H1 (cell line): ENCODE results near the gene LFNG. TPM values are rescaled to one million over a fixed set of nuclear protein-coding genes. Genes with fewer than 3 reads are reported as not detected.

Source experiments
- CTCF ChIA-PET: fragments of 300-600 bp; sonication (Branson Sonifier 250); formaldehyde crosslinking; loops from one replicate; lab custom pipeline; 2021; ENCODE audit not compliant: partially characterized antibody; lab: Charles Lee
- POLR2A ChIA-PET: fragments of 300-600 bp; sonication (Branson Sonifier 250); formaldehyde crosslinking; loops from one replicate; lab custom pipeline; 2021; ENCODE audit warnings: inconsistent platforms; ENCODE audit not compliant: partially characterized antibody; lab: Charles Lee
- DNase-seq, 2 experiments: peaks; one replicate each; pipeline versions ENCODE4 v3.0.0 to v3.0.0-alpha.2; 2010 to 2022; ENCODE audit warnings: low spot score in 2 of 2, low read depth in 1 of 2, mixed read lengths in 1 of 2
- FAIRE-seq: peaks from 2 replicates; lab custom pipeline; 2011; peaks lifted over from hg19 to GRCh38; lab: Jason Lieb, UNC
- H2AFZ ChIP-seq: 2 replicates; pipeline ENCODE4 v1.8.1; 2012; ENCODE audit warnings: low read length, inconsistent platforms
- H2AK5ac ChIP-seq: 2 replicates; pipeline ENCODE4 v1.6.1; 2013; ENCODE audit warnings: low read depth, low read length
- H2BK120ac ChIP-seq: replicated peaks from 2 replicates; pipeline ENCODE3; 2013; ENCODE audit warnings: low read depth, low read length, inconsistent platforms
- H2BK12ac ChIP-seq: 2 replicates; pipeline ENCODE4 v1.6.1; 2013; ENCODE audit warnings: low read depth, low read length
- H2BK15ac ChIP-seq: 2 replicates; pipeline ENCODE4 v1.6.1; 2013; ENCODE audit warnings: low read length
- H2BK20ac ChIP-seq: 2 replicates; pipeline ENCODE4 v1.6.1; 2013; ENCODE audit warnings: low read length
- H2BK5ac ChIP-seq: 2 replicates; pipeline ENCODE4 v1.6.1; 2013; ENCODE audit warnings: low read depth, low read length
- H3K14ac ChIP-seq: 2 replicates; pipeline ENCODE4 v1.6.1; 2013; ENCODE audit warnings: inconsistent platforms; ENCODE audit not compliant: insufficient read length
- H3K18ac ChIP-seq: 2 replicates; pipeline ENCODE4 v1.6.1; 2013; ENCODE audit warnings: low read length; ENCODE audit errors: extremely low read depth
- H3K23ac ChIP-seq: 2 replicates; pipeline ENCODE4 v1.6.1; 2013; ENCODE audit warnings: inconsistent platforms; ENCODE audit not compliant: insufficient read length
- H3K23me2 ChIP-seq: 2 replicates; pipeline ENCODE4 v1.6.1; 2013; ENCODE audit warnings: low read depth, low read length
- H3K27ac ChIP-seq: 2 replicates; pipeline ENCODE4 v1.6.1; 2011; ENCODE audit warnings: low read depth, low read length, inconsistent platforms
- H3K27me3 ChIP-seq, 4 experiments: replicated peaks in 1 of 4; 1 replicate in 1 of 4; 2 replicates in 3 of 4; pipeline versions ENCODE4 v1.6.1 to v1.8.1; 2011 to 2013; ENCODE audit warnings: low read length in 3 of 4, mild to moderate bottlenecking in 3 of 4, inconsistent platforms in 2 of 4, mixed read lengths in 2 of 4, moderate library complexity in 1 of 4; ENCODE audit not compliant: control insufficient read depth in 3 of 4, insufficient read depth in 3 of 4; ENCODE audit errors: extremely low read depth in 1 of 4
- H3K36me3 ChIP-seq, 4 experiments: 2 replicates each; pipeline versions ENCODE4 v1.6.1 to v1.8.1; 2011 to 2013; ENCODE audit warnings: mild to moderate bottlenecking in 4 of 4, low read length in 3 of 4, moderate library complexity in 2 of 4, control low read depth in 1 of 4, inconsistent platforms in 1 of 4; ENCODE audit not compliant: insufficient read depth in 4 of 4, control insufficient read depth in 2 of 4
- H3K4ac ChIP-seq: replicated peaks from 2 replicates; pipeline ENCODE3; 2013; ENCODE audit warnings: low read length, low read depth, mixed read lengths, inconsistent platforms; ENCODE audit not compliant: insufficient read length
- H3K4me1 ChIP-seq, 4 experiments: replicated peaks in 1 of 4; 1 replicate in 1 of 4; 2 replicates in 3 of 4; pipeline versions ENCODE4 v1.6.1 to v1.8.1; 2011 to 2013; ENCODE audit warnings: low read length in 3 of 4, inconsistent platforms in 2 of 4, mixed read lengths in 1 of 4; ENCODE audit not compliant: insufficient read depth in 4 of 4, control insufficient read depth in 3 of 4
- H3K4me2 ChIP-seq, 2 experiments: 2 replicates each; pipeline versions ENCODE4 v1.6.1 to v1.8.1; 2011 to 2013; ENCODE audit warnings: low read depth in 2 of 2, low read length in 2 of 2, control low read depth in 1 of 2, inconsistent platforms in 1 of 2, mild to moderate bottlenecking in 1 of 2; ENCODE audit not compliant: insufficient read depth in 1 of 2
- H3K4me3 ChIP-seq, 4 experiments: fragments of 200-600, 300-600 bp in 1 of 4; sonication (generic), shearing (Covaris generic), sonication (Bioruptor Twin) in 1 of 4; 2 replicates each; pipeline versions ENCODE4 v1.5.1 to v1.8.1; 2011 to 2016; ENCODE audit warnings: low read length in 4 of 4, low read depth in 3 of 4, control low read depth in 2 of 4, inconsistent platforms in 2 of 4, mild to moderate bottlenecking in 2 of 4, mixed read lengths in 1 of 4, moderate library complexity in 1 of 4; ENCODE audit not compliant: insufficient read depth in 2 of 4; ENCODE audit errors: extremely low read depth in 1 of 4
- H3K56ac ChIP-seq: replicated peaks from 2 replicates; pipeline ENCODE3; 2013; ENCODE audit warnings: low read depth, mild to moderate bottlenecking, mixed read lengths, low read length, inconsistent platforms; ENCODE audit not compliant: insufficient read length
- H3K79me1 ChIP-seq: 2 replicates; pipeline ENCODE4 v1.6.1; 2013; ENCODE audit warnings: low read depth, low read length, control low read depth
- H3K79me2 ChIP-seq, 2 experiments: 2 replicates each; pipeline versions ENCODE4 v1.6.1 to v1.8.1; 2012 to 2013; ENCODE audit warnings: low read length in 2 of 2, mild to moderate bottlenecking in 2 of 2, inconsistent platforms in 1 of 2; ENCODE audit not compliant: insufficient read depth in 2 of 2, control insufficient read depth in 1 of 2
- H3K9ac ChIP-seq, 4 experiments: replicated peaks in 1 of 4; 1 replicate in 1 of 4; 2 replicates in 3 of 4; pipeline versions ENCODE4 v1.6.1 to v1.8.1; 2011 to 2013; ENCODE audit warnings: low read depth in 3 of 4, low read length in 3 of 4, control low read depth in 2 of 4, mild to moderate bottlenecking in 2 of 4, moderate library complexity in 2 of 4, inconsistent platforms in 1 of 4; ENCODE audit errors: extremely low read depth in 1 of 4
- H3K9me3 ChIP-seq, 2 experiments: 2 replicates each; pipeline versions ENCODE4 v1.6.1 to v1.8.1; 2012 to 2013; ENCODE audit warnings: mild to moderate bottlenecking in 2 of 2, moderate library complexity in 2 of 2, control low read depth in 1 of 2, inconsistent platforms in 1 of 2, low read depth in 1 of 2, low read length in 1 of 2, mixed read lengths in 1 of 2; ENCODE audit not compliant: insufficient read depth in 2 of 2
- H4K20me1 ChIP-seq, 2 experiments: replicated peaks in 1 of 2; 2 replicates each; pipeline versions ENCODE3 to v1.8.1; 2011 to 2013; ENCODE audit warnings: inconsistent platforms in 2 of 2, low read length in 2 of 2, mild to moderate bottlenecking in 1 of 2; ENCODE audit not compliant: insufficient read depth in 2 of 2, control insufficient read depth in 1 of 2
- H4K5ac ChIP-seq: 2 replicates; pipeline ENCODE4 v1.6.1; 2013; ENCODE audit warnings: low read length, low read depth, mixed read lengths, inconsistent platforms; ENCODE audit not compliant: insufficient read length
- H4K8ac ChIP-seq: 2 replicates; pipeline ENCODE4 v1.8.0; 2013; ENCODE audit warnings: mild to moderate bottlenecking, moderate library complexity, low read length, inconsistent platforms; ENCODE audit not compliant: insufficient read depth; ENCODE audit errors: extremely low read depth
- H4K91ac ChIP-seq: replicated peaks from 2 replicates; pipeline ENCODE3; 2013; ENCODE audit warnings: low read length, mixed read lengths, inconsistent platforms; ENCODE audit not compliant: insufficient read length
- JUND ChIP-seq: IDR thresholded peaks from 2 replicates; pipeline ENCODE4 v1.6.1; 2011; ENCODE audit warnings: mild to moderate bottlenecking, improper control_type of control experiment, low read length
- KDM1A ChIP-seq: fragments of 200-600, 300-600 bp; sonication (generic); IDR thresholded peaks from 2 replicates; pipeline ENCODE4 v1.7.1; 2016; ENCODE audit warnings: mild to moderate bottlenecking, low read length, borderline replicate concordance
- WGBS, 2 experiments: shearing (Covaris generic) in 1 of 2; methylation state at CpG; one replicate each; pipeline versions ENCODE4 v1.1.6 to v1.1.7; 2013 to 2015; ENCODE audit warnings: low lambda C conversion rate in 2 of 2, mixed read lengths in 2 of 2, inconsistent platforms in 1 of 2, low coverage in 1 of 2, missing lambda C conversion rate in 1 of 2; ENCODE audit not compliant: insufficient replicate concordance in 2 of 2, insufficient coverage in 1 of 2, insufficient read length in 1 of 2; ENCODE audit errors: extremely low coverage in 1 of 2, missing lambda C conversion rate in 1 of 2; 5-methylcytosine and 5-hydroxymethylcytosine counted together
- polyA plus RNA-seq, 7 experiments: library from polyadenylated mRNA; depleted of rRNA in 3 of 7; stranded (reverse) in 5 of 7; unstranded in 2 of 7; fragments of >200 nt in 5 of 7; fragments of 200-250 nt in 2 of 7; gene quantifications; 1 replicate in 5 of 7; 2 replicates in 1 of 7; 4 replicates in 1 of 7; pipeline versions ENCODE4 v1.2.1 to v1.2.3, GENCODE V29; 2011 to 2013; ENCODE audit warnings: missing spikeins in 2 of 7, mixed read lengths in 2 of 7
- total RNA-seq: library from RNA; stranded (reverse); fragmentation: NEBNext Ultra II Directional; extraction: Animal tissue kit (Norgen Biotek cat#: 25700); gene quantifications from 2 replicates; pipeline ENCODE4 v1.2.1, GENCODE V29; 2021

Gene LFNG
- total and polyA plus RNA-seq, 2 of the 8 experiments (the other 6 are each of a cell fraction or from before 2014, with no cell fraction given): 31.6 to 35.6 TPM

DNA sequence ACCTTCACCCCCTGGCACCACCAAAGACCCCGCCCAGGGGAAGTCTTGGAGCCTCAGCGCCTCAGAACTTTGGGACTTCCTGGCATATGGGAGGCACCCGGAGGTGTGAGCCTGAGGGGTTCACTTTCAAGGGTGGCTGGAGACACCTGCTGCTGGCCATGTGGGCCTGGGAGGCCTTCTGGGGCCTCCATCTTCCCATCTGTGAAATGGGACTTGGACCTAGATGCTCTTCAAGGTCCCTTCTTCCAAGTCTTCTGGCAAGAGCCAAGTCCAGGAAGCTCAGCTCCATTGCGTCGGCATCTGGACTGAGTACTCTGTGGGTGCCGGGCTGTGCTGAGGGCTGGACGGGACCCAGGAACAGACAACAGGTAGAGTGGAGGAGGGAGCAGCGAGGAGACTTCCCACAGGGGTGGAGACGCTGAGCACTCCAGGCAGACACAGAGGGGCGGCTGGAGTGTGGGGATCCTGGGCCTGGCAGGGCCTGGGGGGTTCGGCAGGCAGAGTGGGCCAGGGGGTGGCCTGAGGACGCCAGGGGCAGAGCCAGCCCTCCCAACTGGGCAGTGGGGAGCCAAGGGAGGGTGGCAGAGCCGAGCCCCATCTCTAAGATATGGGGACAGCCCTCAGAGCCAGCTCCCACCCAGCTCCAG, 9.3 kb upstream of the LFNG start:
- Histone ChIP-seq H3K56ac (no peak overlapping the region), H3K79me2 (no peaks in the 10 kb centered on the region), H4K5ac (no peak overlapping the region), H2BK12ac (peak overlapping the region; percentile 60; the same call in 1 of the 2 replicates), H3K4ac (no peak overlapping the region), H2BK20ac (0 out of 2 replicates have a peak overlapping the region, but pooled peaks have one; percentile 48), H3K23ac (no peak overlapping the region), H3K36me3 (no peaks in the 10 kb centered on the region), H3K9ac (no peak overlapping the region), H2AFZ (no peak overlapping the region), H3K18ac (no peak overlapping the region), H4K91ac (no peak overlapping the region), H2BK120ac (peak overlapping the region; percentile 29), H4K20me1 (peaks cover 0 to 4% of the 10 kb centered on the region in 2 experiments), H3K4me3 (no peak overlapping the region), H3K27ac (no peak overlapping the region), H3K23me2 (peaks cover 12% of the 10 kb centered on the region; the same call in 1 of the 2 replicates), H2BK15ac (no peak overlapping the region), H2BK5ac (no peak overlapping the region), H3K79me1 (no peaks in the 10 kb centered on the region), H3K4me2 (no peak overlapping the region), H3K14ac (no peak overlapping the region)
- 84% methylated on average over 12 of the region's 13 CpGs; no CpG with 5 or more reads in 1 of the 2 experiments for WGBS, 2 experiments
- no peak for FAIRE-seq
- POLR2A ChIA-PET: interaction anchor here (0.9 to 4.6 kb wide), 3 partner anchors 11 to 16 kb away, joined by 4 to 19 read pairs (median 7); no protein-coding TSS in a partner anchor
- TF ChIP-seq KDM1A: peak; percentile 43; the same call in 1 of the 2 replicates
- no peak for TF ChIP-seq JUND
- TF ChIP-seq, all 59 proteins: peak for 1
- Histone ChIP-seq H2AK5ac (no peak overlapping the region), H3K27me3 (no peaks in the 10 kb centered on the region; a peak in 1 of 7 replicates), H3K4me1 (peaks cover 0 to 11% (median 2%) of the 10 kb centered on the region in 4 experiments; a peak in 3 of 7 replicates), H3K9me3 (no peaks in the 10 kb centered on the region), H4K8ac (no peak overlapping the region; the same call in 1 of the 2 replicates)
- DNase-seq: no peak
- CTCF ChIA-PET: interaction anchor here (1.1 to 1.9 kb wide), 7 partner anchors 12 to 161 kb away, joined by 3 to 5 read pairs (median 4); no protein-coding TSS in a partner anchor
